Kasumi-1 (cell line): ENCODE data around the gene SLC16A4.

Source experiments
- DNase-seq, 2 experiments: peaks; one replicate each; lab custom pipeline; 2025; lab: John Stamatoyannopoulos, UW

The SLC16A4 gene

GRCh38 chr1:110326826-110327225, 64.0 kb downstream of the SLC16A4 start:
- no peak for DNase-seq

GRCh38 chr1:110324667-110325066, 66.2 kb downstream of the SLC16A4 start:
- no peak for DNase-seq

GRCh38 chr1:110321846-110322245, 69.0 kb downstream of the SLC16A4 start:
- DNase-seq, result no peak

- DNase-seq, result no peak
Observed at GRCh38 chr1:110321045-110321444, 69.8 kb downstream of the SLC16A4 start.

GRCh38 chr1:110320168-110320518, 70.7 kb downstream of the SLC16A4 start:
- no peak for DNase-seq

- no peak for DNase-seq
Observed at GRCh38 chr1:110319332-110320167, 71.3 kb downstream of the SLC16A4 start.

GRCh38 chr1:110318046-110318445, 72.8 kb downstream of the SLC16A4 start:
- no peak for DNase-seq

GRCh38 chr1:110316735-110317134, 74.1 kb downstream of the SLC16A4 start:
- DNase-seq, result no peak
